ENCODE data around the gene SNIP1. TPM values are rescaled to one million over a fixed set of nuclear protein-coding genes. Genes with fewer than 3 reads are reported as not detected.

SNIP1 gene
- total RNA-seq, 1 experiment from 2014 or later = 23.5 TPM

- Histone ChIP-seq H3K4me1 (replicated peaks; ENCODE audit: insufficient read depth) (no peaks in the 10 kb centered on the region), H3K4me2 (no peak overlapping the region), H3K79me2 (ENCODE audit: low read depth) (no peaks in the 10 kb centered on the region), H3K9me3 (ENCODE audit: insufficient read depth, low read depth) (no peaks in the 10 kb centered on the region), H3K27me3 (ENCODE audit: insufficient read depth, low read depth) (no peaks in the 10 kb centered on the region), H2AFZ (no peak overlapping the region), H3K36me3 (ENCODE audit: low read depth) (peaks cover 33% of the 10 kb centered on the region; the same call in 1 of the 2 replicates), H3K27ac (no peak overlapping the region), H4K20me1 (ENCODE audit: insufficient read depth) (no peaks in the 10 kb centered on the region), H3F3A (ENCODE audit: insufficient read depth, low read depth) (peaks cover 11% of the 10 kb centered on the region; the same call in 1 of the 2 replicates), H3K9me2 (ENCODE audit: insufficient read depth) (no peaks in the 10 kb centered on the region; the same call in 1 of the 2 replicates), H3K4me3 (no peak overlapping the region)
- BruUV-seq (replicated peaks) = no TSS peak
- intact Hi-C loops (cut with micrococcal nuclease; ENCODE audit: unreplicated experiment) = no loop called here
- no peak for DNase-seq
- POLR2A ChIA-PET (ENCODE audit: unreplicated experiment) = no interaction called here
- TF ChIP-seq CTCF (conservative IDR thresholded peaks at IDR 0.05) (no peak), EZH2 (IDR thresholded peaks at IDR 0.05; ENCODE audit: low read depth) (no peak)
- CTCF ChIA-PET = no interaction called here
Observed at GRCh38 chr1:37567023-37567422, 12.9 kb upstream of the SNIP1 start.

GRCh38 chr1:37564892-37565291, 10.8 kb upstream of the SNIP1 start:
- Histone ChIP-seq H3K4me3 (no peak overlapping the region), H3K9me2 (ENCODE audit: insufficient read depth) (no peaks in the 10 kb centered on the region; the same call in 1 of the 2 replicates), H3K36me3 (ENCODE audit: low read depth) (peaks cover 31% of the 10 kb centered on the region; the same call in 1 of the 2 replicates), H4K20me1 (ENCODE audit: insufficient read depth) (no peaks in the 10 kb centered on the region), H3K27ac (no peak overlapping the region), H2AFZ (no peak overlapping the region), H3K79me2 (ENCODE audit: low read depth) (no peaks in the 10 kb centered on the region), H3K4me2 (no peak overlapping the region), H3K9me3 (ENCODE audit: insufficient read depth, low read depth) (no peaks in the 10 kb centered on the region), H3F3A (ENCODE audit: insufficient read depth, low read depth) (peaks cover 11% of the 10 kb centered on the region; the same call in 1 of the 2 replicates), H3K27me3 (ENCODE audit: insufficient read depth, low read depth) (no peaks in the 10 kb centered on the region), H3K4me1 (replicated peaks; ENCODE audit: insufficient read depth) (no peaks in the 10 kb centered on the region)
- CTCF ChIA-PET = no interaction called here
- POLR2A ChIA-PET (ENCODE audit: unreplicated experiment) = no interaction called here
- BruUV-seq (replicated peaks) = no TSS peak
- no peak for TF ChIP-seq EZH2 (IDR thresholded peaks at IDR 0.05; ENCODE audit: low read depth)
- no peak for TF ChIP-seq CTCF (conservative IDR thresholded peaks at IDR 0.05)
- intact Hi-C loops (cut with micrococcal nuclease; ENCODE audit: unreplicated experiment) = loop anchor here (5.0 kb wide), 1 partner anchor 108 kb away; no protein-coding TSS in a partner anchor
- DNase-seq = no peak

- no peaks in the 10 kb centered on the region for H3K79me2 ChIP-seq (ENCODE audit: low read depth)
- no peak for DNase-seq
- H3K4me3 ChIP-seq = no peak overlapping the region
- H3K27ac ChIP-seq = no peak overlapping the region
- no peaks in the 10 kb centered on the region for H3K27me3 ChIP-seq (ENCODE audit: insufficient read depth, low read depth)
- TF ChIP-seq EZH2 (IDR thresholded peaks at IDR 0.05; ENCODE audit: low read depth) (no peak), CTCF (conservative IDR thresholded peaks at IDR 0.05) (no peak)
- H3K36me3 ChIP-seq (ENCODE audit: low read depth) = peaks cover 15% of the 10 kb centered on the region; the same call in 1 of the 2 replicates
- peaks cover 11% of the 10 kb centered on the region; the same call in 1 of the 2 replicates for H3F3A ChIP-seq (ENCODE audit: insufficient read depth, low read depth)
- H3K9me3 ChIP-seq (ENCODE audit: insufficient read depth, low read depth) = no peaks in the 10 kb centered on the region
- no peaks in the 10 kb centered on the region for H3K9me2 ChIP-seq (ENCODE audit: insufficient read depth)
- H4K20me1 ChIP-seq (ENCODE audit: insufficient read depth) = no peaks in the 10 kb centered on the region
- ChIA-PET CTCF (no interaction called here), POLR2A (ENCODE audit: unreplicated experiment) (no interaction called here)
- H3K4me1 ChIP-seq (replicated peaks; ENCODE audit: insufficient read depth) = no peaks in the 10 kb centered on the region
- H3K4me2 ChIP-seq = no peak overlapping the region
- intact Hi-C loops (cut with micrococcal nuclease; ENCODE audit: unreplicated experiment) = loop anchor here (5.0 kb wide), 1 partner anchor 106 kb away; no protein-coding TSS in a partner anchor
- no TSS peak for BruUV-seq (replicated peaks)
- H2AFZ ChIP-seq = no peak overlapping the region
Observed at GRCh38 chr1:37562984-37563383, 8.9 kb upstream of the SNIP1 start.

All from PC-9 (cell line).